HCT116 (cell line): ENCODE data around the gene ITGB1BP1.

Experiments
- CEBPB ChIP-seq: IDR thresholded peaks from 2 replicates; pipeline ENCODE4 v1.6.1; 2012; ENCODE audit warnings: low read depth
- EZH2 ChIP-seq: fragments of 200-600 bp; sonication (generic); IDR thresholded peaks from 2 replicates; pipeline ENCODE4 v1.6.1; 2017; ENCODE audit warnings: antibody characterized with exemption, mixed run types
- EZH2phosphoT487 ChIP-seq: fragments of 200-600 bp; IDR thresholded peaks from 2 replicates; pipeline ENCODE4 v1.6.1; 2018; ENCODE audit warnings: antibody characterized with exemption, borderline replicate concordance
- FOSL1 ChIP-seq: IDR thresholded peaks from 2 replicates; pipeline ENCODE4 v1.6.1; 2012; ENCODE audit warnings: low read depth
- POLR2A ChIP-seq: IDR thresholded peaks from 2 replicates; pipeline ENCODE4 v1.7.0; 2011; ENCODE audit warnings: borderline replicate concordance; ENCODE audit not compliant: insufficient read depth, insufficient read length; ENCODE audit errors: extremely low read depth
- POLR2AphosphoS5 ChIP-seq: IDR thresholded peaks from 2 replicates; pipeline ENCODE4 v1.6.1; 2011; ENCODE audit warnings: mild to moderate bottlenecking, low read depth, low read length, moderate library complexity
- RAD21 ChIP-seq: IDR thresholded peaks from 2 replicates; pipeline ENCODE4 v1.6.1; 2012; ENCODE audit warnings: low read depth, mild to moderate bottlenecking
- YY1 ChIP-seq: IDR thresholded peaks from 2 replicates; pipeline ENCODE4 v1.6.1; 2011; ENCODE audit warnings: low read length, low read depth, moderate library complexity, mild to moderate bottlenecking; ENCODE audit not compliant: insufficient replicate concordance; ENCODE audit errors: extremely low read depth
- ZNF274 ChIP-seq: fragments of 200-500 bp; sonication (Bioruptor generic); IDR thresholded peaks from 2 replicates; pipeline ENCODE4 v1.6.1; 2014; ENCODE audit warnings: mild to moderate bottlenecking, low read depth, low read length, inconsistent platforms
- TF ChIP-seq, protein P1 (sequence below), 3 experiments: fragments of 200-600 bp in 1 of 3; sonication (generic) in 1 of 3; IDR thresholded peaks in 2 of 3; conservative IDR thresholded peaks in 1 of 3; 2 replicates each; pipeline ENCODE4 v1.5.1; 2012 to 2017; ENCODE audit warnings: low read depth in 2 of 3, low read length in 2 of 3, antibody characterized with exemption in 1 of 3, borderline replicate concordance in 1 of 3, control low read depth in 1 of 3, mild to moderate bottlenecking in 1 of 3, mixed read lengths in 1 of 3, mixed run types in 1 of 3, moderate library complexity in 1 of 3; ENCODE audit not compliant: insufficient read depth in 1 of 3
- TF ChIP-seq, protein P2 (sequence below): IDR thresholded peaks from 2 replicates; pipeline ENCODE4 v1.6.1; 2011; ENCODE audit warnings: mild to moderate bottlenecking, low read length, moderate library complexity; ENCODE audit not compliant: insufficient replicate concordance; ENCODE audit errors: extremely low read depth
- TF ChIP-seq, protein P3 (sequence below): IDR thresholded peaks from 2 replicates; pipeline ENCODE4 v1.6.1; 2012; ENCODE audit warnings: low read depth

DNA sequence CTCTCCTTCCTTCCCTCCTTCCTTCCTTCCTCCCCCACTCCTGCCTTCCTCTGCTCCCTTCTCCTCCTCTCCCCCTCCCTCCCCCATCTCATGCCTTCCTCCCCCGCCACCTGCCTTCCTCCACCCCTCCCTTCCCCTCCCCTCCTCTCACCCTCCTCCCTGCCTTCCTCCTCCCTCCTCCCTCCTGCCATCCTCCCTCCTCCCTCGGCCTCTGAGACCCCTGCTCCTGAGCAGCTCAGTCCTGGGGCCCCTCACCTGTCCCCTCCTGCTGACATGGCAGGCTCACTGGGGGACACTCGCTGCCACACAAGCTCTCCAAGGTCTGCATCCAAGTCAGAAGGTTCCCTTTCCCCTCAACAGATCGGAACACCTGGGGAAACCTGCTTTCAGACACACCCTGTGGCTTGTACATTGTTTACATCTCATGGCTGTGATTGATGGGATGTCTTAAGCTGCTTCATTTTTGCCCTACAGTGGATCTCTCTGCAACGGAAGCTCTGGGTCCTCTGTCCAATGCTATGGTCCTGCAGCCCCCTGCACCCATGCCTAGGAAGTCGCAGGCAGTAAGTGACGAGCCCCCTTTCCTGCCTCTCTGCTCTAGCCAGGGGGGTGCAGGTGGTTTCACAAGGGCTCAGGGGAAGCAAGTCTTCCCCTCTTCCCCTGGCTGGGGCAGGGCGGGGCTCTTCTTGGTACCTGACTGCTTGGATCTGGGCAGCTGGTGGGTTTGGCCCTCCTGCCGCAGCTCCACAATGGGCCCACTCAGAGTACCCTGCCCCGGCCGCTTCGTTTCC, 22.9 kb downstream of the ITGB1BP1 start:
- TF ChIP-seq, protein P1, sequence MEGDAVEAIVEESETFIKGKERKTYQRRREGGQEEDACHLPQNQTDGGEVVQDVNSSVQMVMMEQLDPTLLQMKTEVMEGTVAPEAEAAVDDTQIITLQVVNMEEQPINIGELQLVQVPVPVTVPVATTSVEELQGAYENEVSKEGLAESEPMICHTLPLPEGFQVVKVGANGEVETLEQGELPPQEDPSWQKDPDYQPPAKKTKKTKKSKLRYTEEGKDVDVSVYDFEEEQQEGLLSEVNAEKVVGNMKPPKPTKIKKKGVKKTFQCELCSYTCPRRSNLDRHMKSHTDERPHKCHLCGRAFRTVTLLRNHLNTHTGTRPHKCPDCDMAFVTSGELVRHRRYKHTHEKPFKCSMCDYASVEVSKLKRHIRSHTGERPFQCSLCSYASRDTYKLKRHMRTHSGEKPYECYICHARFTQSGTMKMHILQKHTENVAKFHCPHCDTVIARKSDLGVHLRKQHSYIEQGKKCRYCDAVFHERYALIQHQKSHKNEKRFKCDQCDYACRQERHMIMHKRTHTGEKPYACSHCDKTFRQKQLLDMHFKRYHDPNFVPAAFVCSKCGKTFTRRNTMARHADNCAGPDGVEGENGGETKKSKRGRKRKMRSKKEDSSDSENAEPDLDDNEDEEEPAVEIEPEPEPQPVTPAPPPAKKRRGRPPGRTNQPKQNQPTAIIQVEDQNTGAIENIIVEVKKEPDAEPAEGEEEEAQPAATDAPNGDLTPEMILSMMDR (IDR thresholded peaks at IDR 0.05 in 2 of 3, conservative IDR thresholded peaks at IDR 0.05 in 1 of 3; ENCODE audit: borderline replicate concordance in 1 of 3, insufficient read depth in 1 of 3, low read depth in 2 of 3, low read length in 2 of 3) = no peak
- TF ChIP-seq ZNF274 (no peak), POLR2A (no peak), EZH2 (no peak), CEBPB (no peak), FOSL1 (no peak), RAD21 (no peak), POLR2AphosphoS5 (no peak), EZH2phosphoT487 (no peak), YY1 (no peak)
- TF ChIP-seq, protein P2, sequence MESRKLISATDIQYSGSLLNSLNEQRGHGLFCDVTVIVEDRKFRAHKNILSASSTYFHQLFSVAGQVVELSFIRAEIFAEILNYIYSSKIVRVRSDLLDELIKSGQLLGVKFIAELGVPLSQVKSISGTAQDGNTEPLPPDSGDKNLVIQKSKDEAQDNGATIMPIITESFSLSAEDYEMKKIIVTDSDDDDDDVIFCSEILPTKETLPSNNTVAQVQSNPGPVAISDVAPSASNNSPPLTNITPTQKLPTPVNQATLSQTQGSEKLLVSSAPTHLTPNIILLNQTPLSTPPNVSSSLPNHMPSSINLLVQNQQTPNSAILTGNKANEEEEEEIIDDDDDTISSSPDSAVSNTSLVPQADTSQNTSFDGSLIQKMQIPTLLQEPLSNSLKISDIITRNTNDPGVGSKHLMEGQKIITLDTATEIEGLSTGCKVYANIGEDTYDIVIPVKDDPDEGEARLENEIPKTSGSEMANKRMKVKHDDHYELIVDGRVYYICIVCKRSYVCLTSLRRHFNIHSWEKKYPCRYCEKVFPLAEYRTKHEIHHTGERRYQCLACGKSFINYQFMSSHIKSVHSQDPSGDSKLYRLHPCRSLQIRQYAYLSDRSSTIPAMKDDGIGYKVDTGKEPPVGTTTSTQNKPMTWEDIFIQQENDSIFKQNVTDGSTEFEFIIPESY = no peak
- TF ChIP-seq, protein P3, sequence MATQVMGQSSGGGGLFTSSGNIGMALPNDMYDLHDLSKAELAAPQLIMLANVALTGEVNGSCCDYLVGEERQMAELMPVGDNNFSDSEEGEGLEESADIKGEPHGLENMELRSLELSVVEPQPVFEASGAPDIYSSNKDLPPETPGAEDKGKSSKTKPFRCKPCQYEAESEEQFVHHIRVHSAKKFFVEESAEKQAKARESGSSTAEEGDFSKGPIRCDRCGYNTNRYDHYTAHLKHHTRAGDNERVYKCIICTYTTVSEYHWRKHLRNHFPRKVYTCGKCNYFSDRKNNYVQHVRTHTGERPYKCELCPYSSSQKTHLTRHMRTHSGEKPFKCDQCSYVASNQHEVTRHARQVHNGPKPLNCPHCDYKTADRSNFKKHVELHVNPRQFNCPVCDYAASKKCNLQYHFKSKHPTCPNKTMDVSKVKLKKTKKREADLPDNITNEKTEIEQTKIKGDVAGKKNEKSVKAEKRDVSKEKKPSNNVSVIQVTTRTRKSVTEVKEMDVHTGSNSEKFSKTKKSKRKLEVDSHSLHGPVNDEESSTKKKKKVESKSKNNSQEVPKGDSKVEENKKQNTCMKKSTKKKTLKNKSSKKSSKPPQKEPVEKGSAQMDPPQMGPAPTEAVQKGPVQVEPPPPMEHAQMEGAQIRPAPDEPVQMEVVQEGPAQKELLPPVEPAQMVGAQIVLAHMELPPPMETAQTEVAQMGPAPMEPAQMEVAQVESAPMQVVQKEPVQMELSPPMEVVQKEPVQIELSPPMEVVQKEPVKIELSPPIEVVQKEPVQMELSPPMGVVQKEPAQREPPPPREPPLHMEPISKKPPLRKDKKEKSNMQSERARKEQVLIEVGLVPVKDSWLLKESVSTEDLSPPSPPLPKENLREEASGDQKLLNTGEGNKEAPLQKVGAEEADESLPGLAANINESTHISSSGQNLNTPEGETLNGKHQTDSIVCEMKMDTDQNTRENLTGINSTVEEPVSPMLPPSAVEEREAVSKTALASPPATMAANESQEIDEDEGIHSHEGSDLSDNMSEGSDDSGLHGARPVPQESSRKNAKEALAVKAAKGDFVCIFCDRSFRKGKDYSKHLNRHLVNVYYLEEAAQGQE = no peak
